GM10248 (cell line): ENCODE data around the gene SELPLG.

Source experiments
- CTCF ChIA-PET: fragments of 300-600 bp; sonication (Branson Sonifier 250); formaldehyde crosslinking; extraction: SDS; loops from one replicate; lab custom pipeline; 2021; ENCODE audit warnings: antibody characterized with exemption; lab: Yijun Ruan, JAX
- POLR2A ChIA-PET: fragments of 350-650 bp; sonication (Branson Sonifier 250); formaldehyde crosslinking; extraction: SDS; loops from one replicate; lab custom pipeline; 2020; ENCODE audit warnings: antibody characterized with exemption; lab: Yijun Ruan, JAX
- DNase-seq: peaks from one replicate; pipeline ENCODE4 v3.0.0; 2012; ENCODE audit errors: extremely low spot score
- CTCF ChIP-seq: IDR thresholded peaks from 2 replicates; pipeline ENCODE4 v1.5.1; 2012; ENCODE audit warnings: mild to moderate bottlenecking, low read depth; ENCODE audit errors: extremely low read depth, missing control alignments, control extremely low read depth

Gene SELPLG

GRCh38 chr12:108589840-108590229 lies 43.9 kb downstream of the SELPLG start:
- no peak for TF ChIP-seq CTCF

GRCh38 chr12:108589028-108589839 lies 44.5 kb downstream of the SELPLG start:
- TF ChIP-seq CTCF, result no peak
- ChIA-PET CTCF (interaction anchor here (0.9 to 3.1 kb wide), 4 partner anchors 10 to 362 kb away, joined by 3 to 14 read pairs (median 4); no protein-coding TSS in a partner anchor), POLR2A (no interaction called here)
- DNase-seq, result no peak

More at GRCh38 chr12:108589840-108590229, 43.9 kb downstream of the SELPLG start:
- DNase-seq, result no peak
- POLR2A ChIA-PET, result no interaction called here
- CTCF ChIA-PET, result no interaction called here

GRCh38 chr12:108587826-108588225 lies 45.9 kb downstream of the SELPLG start:
- DNase-seq, result no peak
- CTCF ChIA-PET, result interaction anchor here (1.7 to 3.1 kb wide), 2 partner anchors 8 to 30 kb away, joined by 3 to 14 read pairs; no protein-coding TSS in a partner anchor
- TF ChIP-seq CTCF, result no peak
- POLR2A ChIA-PET, result no interaction called here

- ChIA-PET POLR2A (no interaction called here), CTCF (interaction anchor here (1.5 to 3.1 kb wide), 2 partner anchors 9 to 32 kb away, joined by 5 to 14 read pairs; no protein-coding TSS in a partner anchor)
- DNase-seq, result no peak
- no peak for TF ChIP-seq CTCF
These were observed 47.4 kb downstream of the SELPLG start for GRCh38 chr12:108586306-108586705.

- TF ChIP-seq CTCF, result no peak
- ChIA-PET POLR2A (no interaction called here), CTCF (interaction anchor here (1.5 kb wide), 1 partner anchor 9 kb away, joined by 5 read pairs; no protein-coding TSS in a partner anchor)
- DNase-seq, result no peak
These were observed 47.8 kb downstream of the SELPLG start for GRCh38 chr12:108585864-108586263.

GRCh38 chr12:108584456-108585065 lies 49.1 kb downstream of the SELPLG start:
- TF ChIP-seq CTCF, result no peak
- no peak for DNase-seq
- POLR2A ChIA-PET, result no interaction called here
- CTCF ChIA-PET, result interaction anchor here (1.2 kb wide), 1 partner anchor 11 kb away, joined by 3 read pairs; no protein-coding TSS in a partner anchor
